22Rv1 (cell line): ENCODE results near the gene PRKACB.

Source experiments
- H3K27ac ChIP-seq: fragments of 450-650 bp; 2 replicates; pipeline ENCODE4 v1.5.1; 2017
- ZFX ChIP-seq: fragments of 450-650 bp; IDR thresholded peaks from 2 replicates; pipeline ENCODE4 v1.6.1; 2017; ENCODE audit warnings: antibody characterized with exemption, borderline replicate concordance
- TF ChIP-seq, protein P1 (sequence below): fragments of 450-650 bp; IDR thresholded peaks from 2 replicates; pipeline ENCODE4 v1.5.1; 2017; ENCODE audit warnings: mild to moderate bottlenecking

PRKACB gene

DNA sequence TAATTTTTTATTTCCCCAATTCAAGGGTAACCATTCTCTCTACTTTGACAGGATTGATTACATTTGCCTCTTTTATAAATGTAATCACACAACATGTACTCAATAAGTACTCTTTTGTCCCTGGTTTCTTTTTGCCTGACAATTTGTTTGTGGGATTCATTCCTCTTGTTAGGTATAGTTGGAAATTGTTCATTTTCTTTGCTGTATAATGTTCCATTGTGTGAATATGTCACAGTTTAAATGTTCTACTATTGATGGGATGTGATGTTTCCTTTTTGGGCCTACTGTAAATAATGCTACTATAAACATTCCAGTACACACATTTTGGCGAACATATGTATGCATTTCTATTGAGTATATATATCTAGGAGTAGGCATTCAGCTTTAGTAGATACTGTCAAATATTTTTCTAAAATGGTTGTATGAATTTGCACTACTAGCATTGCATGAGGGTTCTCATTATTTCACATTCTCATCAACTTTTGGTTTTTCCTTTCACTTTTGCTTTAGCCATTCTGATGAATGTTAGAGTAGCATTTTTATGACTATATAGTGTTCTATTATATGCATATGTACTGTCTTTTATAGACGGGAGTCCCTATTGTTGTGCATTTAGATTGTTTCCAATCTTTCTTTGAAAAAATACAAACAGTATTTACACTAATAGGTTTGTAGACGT is 35.0 kb upstream of the PRKACB start:
- H3K27ac ChIP-seq: no peak overlapping the region
- no peak for TF ChIP-seq ZFX
- TF ChIP-seq, protein P1, sequence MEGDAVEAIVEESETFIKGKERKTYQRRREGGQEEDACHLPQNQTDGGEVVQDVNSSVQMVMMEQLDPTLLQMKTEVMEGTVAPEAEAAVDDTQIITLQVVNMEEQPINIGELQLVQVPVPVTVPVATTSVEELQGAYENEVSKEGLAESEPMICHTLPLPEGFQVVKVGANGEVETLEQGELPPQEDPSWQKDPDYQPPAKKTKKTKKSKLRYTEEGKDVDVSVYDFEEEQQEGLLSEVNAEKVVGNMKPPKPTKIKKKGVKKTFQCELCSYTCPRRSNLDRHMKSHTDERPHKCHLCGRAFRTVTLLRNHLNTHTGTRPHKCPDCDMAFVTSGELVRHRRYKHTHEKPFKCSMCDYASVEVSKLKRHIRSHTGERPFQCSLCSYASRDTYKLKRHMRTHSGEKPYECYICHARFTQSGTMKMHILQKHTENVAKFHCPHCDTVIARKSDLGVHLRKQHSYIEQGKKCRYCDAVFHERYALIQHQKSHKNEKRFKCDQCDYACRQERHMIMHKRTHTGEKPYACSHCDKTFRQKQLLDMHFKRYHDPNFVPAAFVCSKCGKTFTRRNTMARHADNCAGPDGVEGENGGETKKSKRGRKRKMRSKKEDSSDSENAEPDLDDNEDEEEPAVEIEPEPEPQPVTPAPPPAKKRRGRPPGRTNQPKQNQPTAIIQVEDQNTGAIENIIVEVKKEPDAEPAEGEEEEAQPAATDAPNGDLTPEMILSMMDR: no peak

GRCh38 chr1:84110629-84111028 is 33.4 kb upstream of the PRKACB start:
- H3K27ac ChIP-seq: no peak overlapping the region
- TF ChIP-seq ZFX: no peak
- TF ChIP-seq, protein P1: no peak

DNA sequence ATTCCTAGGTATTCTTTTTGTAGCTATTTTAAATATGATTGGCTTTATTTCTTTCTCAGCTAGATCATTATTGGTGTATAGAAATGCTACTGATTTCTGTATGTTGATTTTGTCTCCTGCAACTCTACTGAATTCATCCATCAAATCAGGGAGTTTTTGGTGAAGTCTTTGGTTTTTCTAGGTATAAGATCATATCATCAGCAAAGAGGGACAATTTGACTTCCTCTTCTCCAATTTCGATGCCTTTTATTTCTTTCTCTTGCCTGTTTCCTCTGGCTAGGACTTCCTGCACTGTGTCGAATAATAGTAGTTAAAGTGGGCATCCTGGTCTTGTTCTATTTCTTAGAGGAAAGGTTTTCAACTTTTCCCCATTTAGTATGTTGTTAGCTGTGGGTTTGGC is 27.5 kb upstream of the PRKACB start:
- H3K27ac ChIP-seq: no peak overlapping the region
- TF ChIP-seq, protein P1: no peak
- TF ChIP-seq ZFX: no peak

DNA sequence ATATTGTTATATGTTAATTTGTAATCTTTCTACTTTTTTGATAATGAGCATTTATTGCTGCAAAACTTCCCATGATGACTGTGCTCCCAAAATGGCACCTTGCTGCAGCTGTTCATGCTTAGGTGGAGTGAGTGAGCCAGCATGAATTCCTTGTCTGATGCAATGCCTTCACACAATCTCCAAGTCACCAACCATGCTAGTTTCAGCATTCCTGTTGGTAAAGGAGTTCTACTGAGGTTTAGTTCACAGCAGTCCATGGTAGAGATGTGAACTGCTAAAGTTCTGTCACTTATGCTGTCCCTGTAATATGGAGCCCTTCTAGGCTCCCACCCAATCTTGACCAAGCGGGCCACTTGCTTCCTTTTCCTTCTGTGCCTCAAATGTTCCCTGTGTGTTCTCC is 26.2 kb upstream of the PRKACB start:
- TF ChIP-seq ZFX: no peak
- TF ChIP-seq, protein P1: no peak
- no peak overlapping the region for H3K27ac ChIP-seq

GRCh38 chr1:84121360-84121759 is 22.7 kb upstream of the PRKACB start:
- H3K27ac ChIP-seq: no peak overlapping the region
- TF ChIP-seq ZFX: no peak
- TF ChIP-seq, protein P1: no peak

GRCh38 chr1:84122780-84123382 is 21.2 kb upstream of the PRKACB start:
- H3K27ac ChIP-seq: no peak overlapping the region
- TF ChIP-seq, protein P1: peak; percentile 84
- no peak for TF ChIP-seq ZFX

GRCh38 chr1:84133479-84133878 is 10.6 kb upstream of the PRKACB start:
- no peak for TF ChIP-seq ZFX
- TF ChIP-seq, protein P1: no peak

More at GRCh38 chr1:84133479-84133878, 10.6 kb upstream of the PRKACB start:
- no peak overlapping the region for H3K27ac ChIP-seq
